HepG2 (cell line): ENCODE data around the gene GK. TPM values are rescaled to one million over a fixed set of nuclear protein-coding genes. Genes with fewer than 3 reads are reported as not detected.
A peak's percentile ranks its signal among the peaks of the same experiment; 100 is the strongest.

Source experiments
- ATAD3A ChIP-seq: sonication (generic); formaldehyde crosslinking; IDR thresholded peaks from 2 replicates; pipeline ENCODE4 v1.4.0; 2020; ENCODE audit warnings: missing genetic modification reagents
- CEBPG ChIP-seq: IDR thresholded peaks from 2 replicates; pipeline ENCODE4 v1.6.1; 2016
- GABPB1 ChIP-seq: IDR thresholded peaks from 2 replicates; pipeline ENCODE4 v1.6.1; 2016; ENCODE audit warnings: mild to moderate bottlenecking, missing genetic modification reagents, moderate library complexity, missing compliant biosample characterization
- GATAD2A ChIP-seq: IDR thresholded peaks from 2 replicates; pipeline ENCODE4 v1.6.1; 2016
- HOXA3 ChIP-seq: sonication (generic); formaldehyde crosslinking; IDR thresholded peaks from 2 replicates; pipeline ENCODE4 v1.5.0; 2020; ENCODE audit warnings: missing genetic modification reagents
- MAF1 ChIP-seq: sonication (generic); formaldehyde crosslinking; IDR thresholded peaks from 2 replicates; pipeline ENCODE4 v1.5.0; 2020; ENCODE audit warnings: missing genetic modification reagents, borderline replicate concordance
- NCOA2 ChIP-seq: sonication (generic); formaldehyde crosslinking; IDR thresholded peaks from 2 replicates; pipeline ENCODE4 v1.8.0; 2022; ENCODE audit warnings: inconsistent platforms
- NCOA5 ChIP-seq: sonication (generic); formaldehyde crosslinking; IDR thresholded peaks from 2 replicates; pipeline ENCODE4 v1.4.0; 2020; ENCODE audit warnings: missing genetic modification reagents
- NFE2L1 ChIP-seq: sonication (generic); formaldehyde crosslinking; IDR thresholded peaks from 2 replicates; pipeline ENCODE4 v1.4.0; 2020; ENCODE audit warnings: missing genetic modification reagents, mild to moderate bottlenecking, borderline replicate concordance
- NFE2L2 ChIP-seq: fragments of 150-350 bp; IDR thresholded peaks from 2 replicates; pipeline ENCODE4 v1.6.1; 2014; ENCODE audit warnings: low read length
- PAF1 ChIP-seq: IDR thresholded peaks from 2 replicates; pipeline ENCODE4 v1.6.1; 2016; ENCODE audit warnings: missing genetic modification reagents, missing compliant biosample characterization
- PCBP1 ChIP-seq: fragments of 200-400 bp; formaldehyde crosslinking; IDR thresholded peaks from 2 replicates; pipeline ENCODE4 v1.6.1; 2017; ENCODE audit warnings: mild to moderate bottlenecking, low read depth, low read length, borderline replicate concordance
- RAD51 ChIP-seq: fragments of 450-650 bp; IDR thresholded peaks from 2 replicates; pipeline ENCODE4 v1.6.1; 2016; ENCODE audit warnings: borderline replicate concordance
- SP1 ChIP-seq, 2 experiments: fragments of 450-650 bp in 1 of 2; sonication (generic) in 1 of 2; formaldehyde crosslinking in 1 of 2; IDR thresholded peaks; 2 replicates each; pipeline versions ENCODE4 v1.4.0 to v1.6.1; 2016 to 2020; ENCODE audit warnings: missing genetic modification reagents in 1 of 2
- ZBTB7B ChIP-seq: sonication (generic); formaldehyde crosslinking; IDR thresholded peaks from 2 replicates; pipeline ENCODE4 v1.4.0; 2020; ENCODE audit warnings: missing genetic modification reagents
- ZFP37 ChIP-seq: sonication (generic); formaldehyde crosslinking; IDR thresholded peaks from 2 replicates; pipeline ENCODE4 v1.4.0; 2020; ENCODE audit warnings: missing genetic modification reagents, borderline replicate concordance
- ZNF354B ChIP-seq: sonication (generic); formaldehyde crosslinking; IDR thresholded peaks from 2 replicates; pipeline ENCODE4 v1.8.0; 2022; ENCODE audit warnings: mild to moderate bottlenecking, missing genetic modification reagents
- ZNF484 ChIP-seq: sonication (generic); formaldehyde crosslinking; IDR thresholded peaks from 2 replicates; pipeline ENCODE4 v1.5.1; 2020; ENCODE audit warnings: mild to moderate bottlenecking, low read depth, missing genetic modification reagents, borderline replicate concordance
- ZNF577 ChIP-seq: sonication (generic); formaldehyde crosslinking; IDR thresholded peaks from 2 replicates; pipeline ENCODE4 v1.4.0; 2020; ENCODE audit warnings: mild to moderate bottlenecking, low read depth, missing genetic modification reagents, borderline replicate concordance
- ZNF891 ChIP-seq: sonication (generic); formaldehyde crosslinking; IDR thresholded peaks from 2 replicates; pipeline ENCODE4 v1.5.0; 2020; ENCODE audit warnings: mild to moderate bottlenecking, missing genetic modification reagents
- polyA plus RNA-seq, 8 experiments: library from polyadenylated mRNA; depleted of rRNA in 3 of 8; stranded (reverse) in 7 of 8; unstranded in 1 of 8; fragments of >200 nt; fragmentation: Illumina TruSeq in 4 of 8; extraction: Trizol in 4 of 8; gene quantifications; 2 replicates each; pipeline versions ENCODE4 v1.2.1 to v1.2.3, GENCODE V29; 2011 to 2016; ENCODE audit warnings: low read depth in 4 of 8, missing spikeins in 1 of 8, mixed read lengths in 1 of 8; ENCODE audit not compliant: insufficient read depth in 1 of 8
- total RNA-seq, 5 experiments: library from RNA; depleted of rRNA; stranded (reverse); fragments of >200 nt; fragmentation: Illumina TruSeq; extraction: Trizol; gene quantifications; 2 replicates each; pipeline ENCODE4 v1.2.3, GENCODE V29; 2016; ENCODE audit warnings: low read depth in 1 of 5
- TF ChIP-seq, protein P1 (sequence below), 2 experiments: sonication (generic) in 1 of 2; formaldehyde crosslinking in 1 of 2; IDR thresholded peaks; 2 replicates each; pipeline versions ENCODE4 v1.4.0 to v1.6.1; 2016 to 2020; ENCODE audit warnings: borderline replicate concordance in 1 of 2, low read depth in 1 of 2, mild to moderate bottlenecking in 1 of 2, missing genetic modification reagents in 1 of 2
- TF ChIP-seq, protein P2 (sequence below): sonication (generic); formaldehyde crosslinking; conservative IDR thresholded peaks from 2 replicates; pipeline ENCODE4 v1.4.0; 2020; ENCODE audit warnings: missing genetic modification reagents
- TF ChIP-seq, protein P3 (sequence below): IDR thresholded peaks from 2 replicates; pipeline ENCODE4 v1.6.1; 2012; ENCODE audit warnings: low read depth, low read length, improper control_type of control experiment

GK gene
- total and polyA plus RNA-seq, 2 of the 13 experiments (the other 11 are each of a cell fraction or from before 2014, with no cell fraction given), result 64.2 to 265 TPM

DNA sequence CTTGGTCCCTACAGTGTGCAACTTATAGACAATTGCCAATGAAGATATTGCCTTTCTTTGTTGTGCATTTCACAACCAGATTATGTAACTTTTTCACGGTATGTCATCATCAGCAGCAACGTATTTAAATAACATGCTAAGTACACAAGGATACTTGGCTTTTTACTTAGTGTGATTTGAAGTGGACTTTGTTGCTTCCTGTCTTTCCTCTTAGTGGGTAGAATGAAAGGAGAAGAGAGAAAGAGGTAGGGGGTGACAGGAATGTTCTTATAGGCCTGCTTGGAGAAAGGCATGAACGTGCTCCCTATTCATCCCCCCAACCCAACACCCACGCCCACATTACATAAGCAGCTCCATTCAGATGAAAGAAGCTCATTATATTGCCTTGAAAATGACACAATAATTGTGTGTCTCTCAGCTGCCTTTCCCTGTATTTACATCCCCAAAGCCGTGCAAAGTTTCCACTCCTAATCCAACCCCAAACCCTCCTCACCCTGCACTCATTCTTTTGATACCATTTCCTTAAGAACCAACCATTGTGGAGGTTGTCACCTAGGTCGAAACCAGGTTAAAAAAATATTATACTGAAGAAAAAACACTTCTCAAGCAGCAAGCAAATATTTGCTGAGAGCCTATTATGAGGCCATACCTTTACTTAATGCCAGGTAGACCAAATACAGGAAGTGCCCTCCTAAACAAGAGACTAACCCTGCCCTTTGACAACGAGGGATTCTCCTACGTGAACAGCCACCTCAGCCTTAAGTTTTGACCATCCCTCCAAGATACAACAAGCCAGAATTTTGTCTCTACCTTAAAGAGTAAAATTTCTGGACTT, 25.2 kb upstream of the GK start (continued):
- TF ChIP-seq, protein P1, sequence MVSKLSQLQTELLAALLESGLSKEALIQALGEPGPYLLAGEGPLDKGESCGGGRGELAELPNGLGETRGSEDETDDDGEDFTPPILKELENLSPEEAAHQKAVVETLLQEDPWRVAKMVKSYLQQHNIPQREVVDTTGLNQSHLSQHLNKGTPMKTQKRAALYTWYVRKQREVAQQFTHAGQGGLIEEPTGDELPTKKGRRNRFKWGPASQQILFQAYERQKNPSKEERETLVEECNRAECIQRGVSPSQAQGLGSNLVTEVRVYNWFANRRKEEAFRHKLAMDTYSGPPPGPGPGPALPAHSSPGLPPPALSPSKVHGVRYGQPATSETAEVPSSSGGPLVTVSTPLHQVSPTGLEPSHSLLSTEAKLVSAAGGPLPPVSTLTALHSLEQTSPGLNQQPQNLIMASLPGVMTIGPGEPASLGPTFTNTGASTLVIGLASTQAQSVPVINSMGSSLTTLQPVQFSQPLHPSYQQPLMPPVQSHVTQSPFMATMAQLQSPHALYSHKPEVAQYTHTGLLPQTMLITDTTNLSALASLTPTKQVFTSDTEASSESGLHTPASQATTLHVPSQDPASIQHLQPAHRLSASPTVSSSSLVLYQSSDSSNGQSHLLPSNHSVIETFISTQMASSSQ (IDR thresholded peaks at IDR 0.05; ENCODE audit: low read depth), result peak; percentile 76
- TF ChIP-seq, protein P1 (CRISPR knock-in tag; IDR thresholded peaks at IDR 0.05; ENCODE audit: borderline replicate concordance), result peak; percentile 23; the same call in 1 of the 2 replicates
- TF ChIP-seq PCBP1 (no peak), NCOA5 (no peak), GATAD2A (CRISPR knock-in tag) (peak; percentile 95), ZFP37 (CRISPR knock-in tag) (no peak), ATAD3A (no peak), ZBTB7B (no peak; the same call in 1 of the 2 replicates), ZNF577 (CRISPR knock-in tag) (no peak), SP1 (IDR thresholded peaks at IDR 0.05) (no peak), SP1 (CRISPR knock-in tag; IDR thresholded peaks at IDR 0.05) (peak; percentile 26; the same call in 1 of the 2 replicates), NFE2L2 (no peak), CEBPG (CRISPR knock-in tag) (peak; percentile 99), PAF1 (CRISPR knock-in tag) (no peak), MAF1 (CRISPR knock-in tag) (no peak), RAD51 (no peak), NFE2L1 (no peak), ZNF354B (CRISPR knock-in tag) (no peak), HOXA3 (peak; percentile 52), GABPB1 (no peak), ZNF484 (CRISPR knock-in tag) (no peak), NCOA2 (CRISPR knock-in tag) (peak; percentile 96), ZNF891 (CRISPR knock-in tag) (no peak)
- TF ChIP-seq, protein P2, sequence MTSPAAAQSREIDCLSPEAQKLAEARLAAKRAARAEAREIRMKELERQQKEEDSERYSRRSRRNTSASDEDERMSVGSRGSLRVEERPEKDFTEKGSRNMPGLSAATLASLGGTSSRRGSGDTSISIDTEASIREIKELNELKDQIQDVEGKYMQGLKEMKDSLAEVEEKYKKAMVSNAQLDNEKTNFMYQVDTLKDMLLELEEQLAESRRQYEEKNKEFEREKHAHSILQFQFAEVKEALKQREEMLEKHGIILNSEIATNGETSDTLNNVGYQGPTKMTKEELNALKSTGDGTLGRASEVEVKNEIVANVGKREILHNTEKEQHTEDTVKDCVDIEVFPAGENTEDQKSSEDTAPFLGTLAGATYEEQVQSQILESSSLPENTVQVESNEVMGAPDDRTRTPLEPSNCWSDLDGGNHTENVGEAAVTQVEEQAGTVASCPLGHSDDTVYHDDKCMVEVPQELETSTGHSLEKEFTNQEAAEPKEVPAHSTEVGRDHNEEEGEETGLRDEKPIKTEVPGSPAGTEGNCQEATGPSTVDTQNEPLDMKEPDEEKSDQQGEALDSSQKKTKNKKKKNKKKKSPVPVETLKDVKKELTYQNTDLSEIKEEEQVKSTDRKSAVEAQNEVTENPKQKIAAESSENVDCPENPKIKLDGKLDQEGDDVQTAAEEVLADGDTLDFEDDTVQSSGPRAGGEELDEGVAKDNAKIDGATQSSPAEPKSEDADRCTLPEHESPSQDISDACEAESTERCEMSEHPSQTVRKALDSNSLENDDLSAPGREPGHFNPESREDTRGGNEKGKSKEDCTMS (CRISPR knock-in tag), result no peak
- TF ChIP-seq, protein P3, sequence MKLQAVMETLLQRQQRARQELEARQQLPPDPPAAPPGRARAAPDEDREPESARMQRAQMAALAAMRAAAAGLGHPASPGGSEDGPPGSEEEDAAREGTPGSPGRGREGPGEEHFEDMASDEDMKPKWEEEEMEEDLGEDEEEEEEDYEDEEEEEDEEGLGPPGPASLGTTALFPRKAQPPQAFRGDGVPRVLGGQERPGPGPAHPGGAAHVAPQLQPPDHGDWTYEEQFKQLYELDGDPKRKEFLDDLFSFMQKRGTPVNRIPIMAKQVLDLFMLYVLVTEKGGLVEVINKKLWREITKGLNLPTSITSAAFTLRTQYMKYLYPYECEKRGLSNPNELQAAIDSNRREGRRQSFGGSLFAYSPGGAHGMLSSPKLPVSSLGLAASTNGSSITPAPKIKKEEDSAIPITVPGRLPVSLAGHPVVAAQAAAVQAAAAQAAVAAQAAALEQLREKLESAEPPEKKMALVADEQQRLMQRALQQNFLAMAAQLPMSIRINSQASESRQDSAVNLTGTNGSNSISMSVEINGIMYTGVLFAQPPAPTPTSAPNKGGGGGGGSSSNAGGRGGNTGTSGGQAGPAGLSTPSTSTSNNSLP, result peak; percentile 73; the same call in 1 of the 2 replicates
